Stimulated activated CD4-positive, alpha-beta T cell treated with anti-CD3 and anti-CD28 coated beads, Interleukin-1b, Interleukin-23, amount 100 ng/mL, for 4 hours (primary cell): ENCODE results near the gene SETD1B.

ENCODE experiments used
- DNase-seq, 2 donors: peaks; one replicate each; pipeline ENCODE4 v3.0.0-alpha.2; 2020; ENCODE audit warnings: low read depth in 2 of 2

Gene SETD1B

GRCh38 chr12:121807642-121808347, 4.0 kb downstream of the SETD1B start:
- DNase-seq: no peak

DNA sequence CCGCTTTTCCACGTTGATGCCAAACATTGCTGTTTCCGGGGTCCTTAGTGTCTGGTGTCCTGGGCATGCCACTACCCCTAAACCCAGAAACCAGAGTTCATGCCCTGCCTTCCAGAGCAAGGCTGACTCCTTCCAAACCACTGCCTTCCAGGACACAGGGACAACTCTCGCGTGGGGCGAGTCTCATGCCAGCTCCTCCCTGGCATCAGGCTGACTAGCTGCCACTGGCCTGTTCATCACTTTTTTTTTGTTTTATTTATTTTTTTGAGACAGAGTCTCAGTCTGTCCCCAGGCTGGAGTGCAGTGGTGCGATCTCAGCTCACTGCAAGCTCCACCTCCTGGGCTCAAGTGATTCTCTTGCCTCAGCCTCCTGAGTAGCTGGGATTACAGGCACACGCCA, 4.8 kb downstream of the SETD1B start:
- no peak for DNase-seq

DNA sequence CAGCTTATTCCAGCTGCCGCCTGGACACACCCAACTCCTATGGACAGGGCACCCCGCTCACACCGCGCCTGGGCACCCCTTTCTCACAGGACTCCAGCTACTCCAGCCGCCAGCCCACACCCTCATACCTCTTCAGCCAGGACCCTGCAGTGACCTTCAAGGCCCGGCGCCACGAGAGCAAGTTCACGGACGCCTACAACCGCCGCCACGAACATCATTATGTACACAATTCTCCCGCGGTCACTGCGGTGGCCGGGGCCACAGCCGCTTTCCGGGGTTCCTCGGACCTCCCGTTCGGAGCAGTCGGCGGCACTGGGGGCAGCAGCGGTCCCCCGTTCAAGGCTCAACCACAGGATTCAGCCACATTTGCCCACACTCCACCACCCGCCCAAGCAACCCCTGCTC, 5.9 kb downstream of the SETD1B start:
- DNase-seq: no peak

GRCh38 chr12:121810234-121810817, 6.5 kb downstream of the SETD1B start:
- DNase-seq: no peak

DNA sequence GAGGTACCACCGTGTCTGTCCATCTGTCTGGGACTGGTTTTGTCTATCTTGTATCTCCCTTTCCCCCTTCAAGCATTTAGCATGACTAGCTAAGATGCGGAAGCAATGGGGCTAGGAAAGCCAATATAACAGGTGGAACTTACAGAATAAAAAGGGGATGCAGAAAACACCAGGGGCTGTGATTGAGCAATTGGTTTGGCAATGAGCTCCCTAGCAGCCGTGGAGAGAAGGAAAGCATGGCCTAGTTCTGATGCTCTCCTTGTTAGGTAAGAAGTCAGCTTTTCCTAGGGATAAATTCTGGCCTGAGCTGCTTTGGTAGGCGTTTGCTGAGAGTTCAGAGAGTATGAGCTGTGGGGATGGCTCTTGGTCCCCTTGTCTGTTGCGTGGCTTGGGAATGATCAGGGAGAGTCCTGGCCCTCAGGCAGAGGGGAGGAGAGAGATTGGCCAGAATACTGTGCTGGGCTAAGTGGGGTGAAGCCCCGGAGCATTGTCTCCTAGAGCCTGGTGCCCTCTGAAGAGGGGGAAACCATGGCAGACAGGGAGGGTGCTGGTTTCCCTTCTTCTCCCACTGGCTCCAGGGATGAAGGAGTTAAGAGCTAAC, 7.1 kb downstream of the SETD1B start:
- DNase-seq: no peak

DNA sequence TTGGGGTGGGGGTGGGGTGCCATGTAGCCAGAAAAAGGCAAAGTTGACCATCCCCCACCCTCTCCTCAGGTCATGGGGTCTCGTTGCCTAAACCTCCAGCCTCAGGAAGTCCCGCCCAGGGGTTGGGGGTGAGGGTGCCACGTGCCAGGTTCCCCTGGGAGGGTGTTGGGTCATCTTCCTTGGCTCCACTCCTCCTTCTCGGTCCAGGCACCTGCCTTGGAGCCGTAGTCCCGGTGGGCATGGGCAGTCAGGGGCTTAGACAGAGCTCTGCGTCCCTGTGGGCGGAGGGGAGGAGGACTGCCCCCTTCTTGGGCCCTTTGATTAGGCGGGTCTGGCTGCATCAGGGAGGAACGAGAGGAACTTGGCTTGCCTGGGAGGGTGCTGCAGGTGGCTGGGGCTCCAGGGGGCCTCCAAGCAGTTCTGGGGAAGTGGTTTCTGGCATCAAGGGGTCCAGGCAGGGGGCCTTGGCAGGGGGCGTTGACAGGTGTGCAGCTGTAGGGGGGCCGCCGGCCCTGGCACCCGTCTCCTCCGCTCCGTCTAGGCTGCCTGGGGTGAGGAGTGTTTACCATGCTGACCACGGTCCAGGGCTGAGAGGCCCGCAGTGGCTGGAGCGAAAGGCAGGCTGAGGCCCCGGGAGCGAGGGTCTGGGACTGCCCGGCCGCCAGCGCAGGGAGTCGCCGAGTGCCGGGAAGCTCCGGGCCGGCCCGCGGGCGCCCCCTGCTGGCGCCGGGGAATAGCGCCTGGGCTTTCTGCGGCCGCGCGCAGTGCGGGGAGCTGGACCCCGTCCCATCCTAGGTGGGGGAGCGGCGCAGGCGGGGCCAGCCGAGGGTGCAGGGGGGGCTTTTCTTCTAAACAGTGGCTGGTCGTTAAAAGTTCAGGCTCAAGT, 7.9 kb downstream of the SETD1B start:
- DNase-seq: peak in 1 of 2 donors; percentile 71

GRCh38 chr12:121812320-121812871, 8.6 kb downstream of the SETD1B start:
- DNase-seq: no peak

- DNase-seq: no peak
These were observed 9.4 kb downstream of the SETD1B start for GRCh38 chr12:121812921-121813896.

DNA sequence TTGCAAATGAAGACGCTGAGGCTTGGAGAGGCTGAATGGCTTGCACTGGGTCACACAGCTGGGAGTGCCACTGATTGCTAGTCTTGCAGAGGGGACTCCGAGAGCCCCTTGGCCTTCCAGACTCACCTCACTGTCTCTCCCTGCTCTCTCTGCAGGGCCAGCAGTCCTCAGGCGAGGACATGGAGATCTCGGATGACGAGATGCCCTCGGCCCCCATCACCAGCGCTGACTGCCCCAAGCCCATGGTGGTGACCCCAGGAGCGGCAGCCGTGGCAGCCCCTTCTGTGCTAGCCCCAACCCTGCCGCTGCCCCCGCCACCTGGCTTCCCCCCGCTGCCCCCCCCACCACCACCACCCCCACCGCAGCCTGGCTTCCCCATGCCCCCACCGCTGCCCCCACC, 10.1 kb downstream of the SETD1B start:
- no peak for DNase-seq

DNA sequence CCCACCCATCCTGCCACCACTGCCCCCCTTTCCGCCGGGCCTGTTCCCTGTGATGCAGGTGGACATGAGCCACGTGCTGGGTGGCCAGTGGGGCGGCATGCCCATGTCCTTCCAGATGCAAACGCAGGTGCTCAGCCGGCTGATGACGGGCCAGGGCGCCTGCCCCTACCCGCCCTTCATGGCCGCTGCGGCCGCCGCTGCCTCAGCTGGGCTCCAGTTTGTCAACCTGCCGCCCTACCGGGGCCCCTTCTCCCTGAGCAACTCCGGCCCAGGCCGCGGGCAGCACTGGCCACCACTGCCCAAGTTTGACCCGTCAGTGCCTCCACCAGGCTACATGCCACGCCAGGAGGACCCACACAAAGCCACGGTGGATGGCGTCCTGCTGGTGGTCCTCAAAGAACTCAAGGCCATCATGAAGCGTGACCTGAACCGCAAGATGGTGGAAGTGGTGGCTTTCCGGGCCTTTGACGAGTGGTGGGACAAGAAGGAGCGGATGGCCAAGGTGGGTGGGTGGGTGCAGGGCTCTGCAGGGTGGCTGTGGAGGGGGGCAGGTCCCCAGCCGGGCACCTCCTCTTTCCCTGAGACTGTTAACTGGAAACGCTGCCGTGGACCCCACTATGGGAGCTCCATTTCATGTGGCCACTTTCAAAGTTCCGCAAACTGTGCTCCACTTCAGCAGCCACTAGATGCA, 10.8 kb downstream of the SETD1B start:
- no peak for DNase-seq

DNA sequence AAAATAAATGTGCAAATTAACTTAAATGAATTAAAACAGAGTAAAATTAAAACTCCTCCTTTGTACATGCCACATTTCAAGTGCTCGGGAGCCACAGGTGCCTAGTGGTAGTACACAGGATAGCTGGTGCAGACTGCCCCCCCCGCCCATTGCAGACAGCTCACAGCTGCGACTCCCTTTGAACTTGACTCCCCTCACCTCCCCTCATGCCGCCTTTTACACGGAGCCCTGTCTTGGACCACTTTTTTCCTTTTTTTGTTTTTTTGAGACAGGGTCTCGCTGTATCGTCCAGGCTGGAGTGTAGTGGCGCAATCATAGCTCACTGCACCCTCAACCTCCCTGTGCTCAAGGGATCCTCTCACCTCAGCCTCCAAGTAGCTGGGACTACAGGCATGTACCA, 11.5 kb downstream of the SETD1B start:
- no peak for DNase-seq

GRCh38 chr12:121816925-121817647, 13.3 kb downstream of the SETD1B start:
- DNase-seq: no peak

DNA sequence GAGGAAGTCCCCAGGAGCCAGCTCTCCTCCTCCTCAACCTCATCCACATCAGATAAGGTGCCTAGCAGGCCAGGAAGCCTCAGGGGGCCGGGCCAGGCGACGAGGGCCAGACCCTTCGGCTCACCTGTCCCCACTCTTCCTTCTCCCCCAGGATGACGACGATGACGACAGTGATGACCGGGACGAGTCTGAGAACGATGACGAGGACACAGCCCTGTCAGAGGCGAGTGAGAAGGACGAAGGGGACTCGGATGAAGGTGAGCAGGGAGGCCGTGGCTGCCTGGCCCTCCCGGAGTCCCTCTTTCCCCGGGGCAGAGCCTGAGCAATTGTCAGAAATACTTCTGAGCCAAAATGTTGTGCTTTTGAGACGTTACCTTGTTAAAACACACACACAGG, 13.8 kb downstream of the SETD1B start:
- DNase-seq: no peak

- no peak for DNase-seq
These were observed 15.6 kb downstream of the SETD1B start for GRCh38 chr12:121819212-121819949.

- no peak for DNase-seq
These were observed 16.2 kb downstream of the SETD1B start for GRCh38 chr12:121820056-121820455.

DNA sequence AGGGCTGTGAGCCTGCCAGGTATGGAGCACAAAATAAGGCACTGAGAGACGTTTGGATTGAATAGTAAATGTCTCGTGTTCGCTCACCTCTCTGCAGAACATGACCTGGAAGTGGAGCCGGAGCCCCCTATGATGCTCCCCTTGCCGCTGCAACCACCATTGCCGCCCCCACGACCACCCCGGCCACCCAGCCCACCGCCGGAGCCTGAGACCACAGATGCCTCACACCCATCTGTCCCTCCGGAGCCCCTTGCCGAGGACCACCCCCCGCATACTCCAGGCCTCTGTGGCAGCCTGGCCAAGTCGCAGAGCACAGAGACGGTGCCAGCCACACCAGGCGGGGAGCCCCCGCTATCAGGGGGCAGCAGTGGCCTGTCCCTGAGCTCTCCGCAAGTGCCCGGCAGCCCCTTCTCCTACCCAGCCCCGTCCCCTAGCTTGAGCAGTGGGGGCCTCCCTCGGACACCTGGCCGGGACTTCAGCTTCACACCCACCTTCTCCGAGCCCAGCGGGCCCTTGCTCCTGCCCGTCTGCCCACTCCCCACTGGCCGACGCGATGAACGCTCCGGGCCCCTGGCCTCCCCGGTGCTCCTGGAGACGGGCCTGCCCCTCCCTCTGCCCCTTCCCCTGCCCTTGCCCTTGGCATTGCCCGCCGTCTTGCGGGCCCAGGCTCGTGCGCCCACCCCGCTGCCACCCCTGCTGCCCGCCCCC, 18.7 kb downstream of the SETD1B start:
- DNase-seq: no peak

GRCh38 chr12:121823101-121823726, 19.4 kb downstream of the SETD1B start:
- no peak for DNase-seq

DNA sequence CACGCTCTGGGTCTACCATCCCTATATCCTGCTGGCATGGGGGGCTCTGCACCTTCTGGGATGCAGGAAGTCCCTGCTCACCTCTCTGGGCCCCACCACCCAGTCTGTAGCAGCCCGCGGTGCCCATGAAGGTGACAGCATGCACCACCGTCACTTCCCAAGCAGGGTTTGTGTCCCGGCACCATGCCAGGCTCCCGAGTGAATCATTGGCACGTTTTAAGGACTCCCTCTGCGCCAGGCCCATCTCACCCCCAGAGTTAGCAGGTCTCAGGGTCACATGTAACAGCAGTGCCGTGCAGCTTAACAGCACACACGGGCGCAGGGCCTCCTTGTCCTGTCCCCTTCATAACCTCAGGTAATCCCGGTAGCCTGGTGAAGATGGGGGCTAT, 19.9 kb downstream of the SETD1B start:
- no peak for DNase-seq
